HG03175 (cell line): ENCODE measurements around the gene NPY5R.

ENCODE experiments used
- ATAC-seq: cut with Tn5 transposase; IDR thresholded peaks from one replicate; pipeline ENCODE4 v1.9.1; 2021; ENCODE audit warnings: mild to moderate bottlenecking, moderate library complexity; ENCODE audit not compliant: unreplicated experiment

The NPY5R gene

DNA sequence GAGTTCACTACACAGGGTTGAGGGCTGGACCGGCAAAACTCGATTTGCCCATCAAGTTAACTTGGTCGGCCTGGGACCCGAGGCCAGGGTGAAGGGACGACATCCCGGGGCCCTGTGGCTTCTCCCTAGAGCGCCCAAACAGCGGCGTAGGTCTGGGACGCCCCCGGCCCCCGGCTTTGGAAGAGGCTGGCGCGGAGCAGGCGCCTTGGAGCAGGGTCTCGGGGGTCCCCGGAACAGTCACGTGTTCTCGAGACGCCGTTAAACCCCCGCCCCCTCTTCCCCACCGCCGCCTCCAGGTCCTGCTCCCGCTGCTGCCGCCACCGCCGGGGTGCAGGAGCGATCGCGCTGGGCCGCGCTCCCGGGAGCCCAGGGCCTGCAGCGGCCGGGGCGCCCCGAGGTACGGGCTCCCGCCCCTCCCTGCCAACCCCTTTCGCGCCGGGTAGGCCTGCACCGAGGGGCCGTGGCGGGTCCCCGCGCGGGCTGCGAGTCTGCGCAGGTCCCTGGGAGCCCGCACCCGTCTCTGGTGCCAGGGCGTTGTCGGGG is at the start of gene NPY5R:
Gene NPY5R, plus strand, starts transcription at position 289 of the 543 bp plus-strand sequence. CDS start 6,382 bp downstream, outside the sequence.
- no peak for ATAC-seq

- no peak for ATAC-seq
Observed at GRCh38 chr4:163295138-163295537, 48.6 kb upstream of the NPY5R start.

DNA sequence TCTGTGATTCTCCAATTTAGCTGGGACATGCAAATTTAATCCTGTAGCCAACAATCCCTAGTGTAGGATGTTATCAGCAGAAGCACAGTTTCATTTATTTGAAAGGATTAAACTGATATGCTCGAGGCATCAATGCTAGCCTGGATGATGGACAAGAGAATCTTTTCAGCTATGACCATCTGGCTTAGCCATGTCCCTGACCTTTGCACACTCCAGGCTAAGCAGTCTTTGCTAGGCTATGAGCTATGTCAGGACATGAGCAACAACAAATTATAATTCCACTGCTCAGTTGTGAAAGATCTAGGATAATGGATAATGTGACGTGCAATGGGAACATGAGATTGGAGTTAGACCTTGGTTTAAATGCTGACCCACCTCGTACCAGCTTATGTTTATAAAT is 43.2 kb upstream of the NPY5R start:
- ATAC-seq, result no peak

GRCh38 chr4:163303069-163303468 is 40.6 kb upstream of the NPY5R start:
- ATAC-seq, result no peak

DNA sequence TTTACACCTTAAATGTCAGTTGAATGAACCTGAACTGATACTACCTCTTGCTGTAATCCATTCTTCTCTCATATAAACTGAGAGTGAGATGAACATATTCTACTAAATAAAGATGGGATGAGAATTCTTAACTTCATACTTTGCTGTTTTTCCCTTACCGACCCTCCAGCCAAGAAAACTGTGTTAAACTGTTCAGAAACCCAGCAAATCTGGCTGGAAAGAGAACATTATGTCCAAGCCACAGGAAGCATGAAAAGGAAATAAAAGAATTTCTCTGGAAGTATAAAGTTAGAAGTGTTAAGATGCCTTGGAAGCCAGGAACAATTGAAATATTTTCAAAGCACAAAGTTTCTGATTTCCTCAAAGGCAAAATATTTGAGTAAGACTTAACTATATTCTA is 34.2 kb upstream of the NPY5R start:
- no peak for ATAC-seq

DNA sequence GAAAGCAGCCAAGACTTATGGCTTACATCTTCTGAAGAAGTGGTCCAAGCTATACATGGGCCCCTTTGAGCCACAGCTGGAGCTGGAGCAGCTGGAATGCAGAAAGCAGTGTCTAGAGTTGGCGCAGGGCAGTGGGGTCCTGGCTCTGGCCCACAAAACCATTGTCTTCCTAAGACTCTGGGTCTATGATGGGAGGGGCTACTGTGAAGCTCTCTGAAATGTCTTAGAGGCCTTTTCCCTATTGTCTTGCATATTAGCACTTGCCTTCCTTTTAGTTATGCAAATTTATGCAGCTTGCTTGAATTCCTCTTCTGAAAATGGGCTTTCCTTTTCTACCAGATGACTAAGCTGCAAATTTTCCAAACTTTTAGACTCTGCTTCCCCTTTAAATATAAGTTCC is 26.6 kb upstream of the NPY5R start:
- no peak for ATAC-seq

DNA sequence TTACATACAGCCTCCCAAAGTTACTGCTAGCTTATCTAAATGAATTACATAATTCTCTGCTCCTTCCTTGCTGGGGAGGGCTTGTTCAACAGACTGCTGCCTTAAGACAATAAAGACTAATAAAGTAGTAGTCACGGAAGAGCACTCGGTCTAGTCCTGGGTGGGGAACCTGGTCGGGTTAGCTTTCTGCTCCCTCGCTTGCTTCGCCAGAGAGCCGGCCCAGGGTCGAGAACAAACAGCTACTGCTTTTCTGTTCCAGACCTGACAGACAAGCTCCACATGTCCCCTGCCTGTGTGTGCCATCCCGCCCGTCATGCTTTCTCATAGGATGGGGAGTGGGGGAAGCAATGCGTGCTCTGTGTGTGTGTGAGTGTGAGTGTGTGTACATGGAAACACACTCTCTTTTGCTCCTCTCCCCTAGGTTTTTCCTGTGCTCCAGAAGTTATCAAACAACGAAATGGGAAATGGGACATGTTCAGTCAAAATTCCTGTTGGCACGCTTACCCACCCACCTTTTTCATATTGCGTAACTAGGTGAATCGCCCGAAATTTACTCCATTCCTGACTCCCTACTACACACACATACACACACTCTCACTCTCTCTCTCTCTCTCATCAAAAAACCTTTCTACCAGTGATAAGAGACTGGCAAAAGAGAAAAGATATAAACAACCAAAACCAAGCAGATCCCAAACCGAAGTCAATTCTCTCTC is 12.6 kb upstream of the NPY5R start:
- ATAC-seq, result no peak

- ATAC-seq, result no peak
Observed at GRCh38 chr4:163331629-163332376, 11.9 kb upstream of the NPY5R start.

DNA sequence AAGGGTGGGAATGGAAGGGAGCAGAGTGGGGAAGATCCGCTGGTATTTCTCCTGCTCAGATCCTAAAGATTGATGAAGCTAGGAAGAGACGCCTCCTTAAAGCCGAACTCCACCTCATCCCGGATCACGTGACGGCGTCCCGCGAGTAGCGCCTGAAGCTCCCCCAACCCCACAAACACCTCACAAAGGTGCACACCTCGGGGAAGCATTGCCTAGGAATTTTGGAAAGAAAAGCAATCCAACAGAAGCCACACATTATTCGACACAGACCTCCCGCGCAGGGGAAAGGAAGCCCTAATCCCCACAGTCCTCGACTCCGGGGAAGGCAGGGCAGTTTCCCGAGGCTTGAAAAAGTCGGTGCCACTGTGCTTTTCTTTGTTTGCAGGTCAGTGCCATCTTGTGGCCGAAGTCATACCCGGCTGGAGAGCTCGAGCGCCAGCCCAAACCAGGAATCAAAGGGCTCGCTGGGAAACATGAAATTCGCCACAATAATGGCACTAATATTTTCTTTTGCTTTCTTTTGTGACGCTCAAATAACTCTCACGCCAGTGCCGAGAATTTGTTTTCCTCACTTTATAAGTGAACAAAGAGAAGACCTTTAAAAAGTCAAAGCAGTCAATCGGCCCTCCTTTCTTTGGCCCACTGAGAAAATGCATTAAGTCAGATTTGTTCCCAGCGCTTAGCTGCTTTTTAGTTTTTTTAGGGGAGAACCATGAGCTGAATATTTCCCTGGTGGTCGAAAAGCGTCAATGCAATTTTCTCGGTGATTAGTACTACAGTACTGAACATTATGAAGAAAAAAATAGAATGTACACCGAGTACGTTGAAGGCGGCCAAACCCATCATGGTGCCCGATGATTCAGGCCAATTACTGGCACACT is 10.9 kb upstream of the NPY5R start, which contains the start of gene NPY1R:
Gene NPY1R, minus strand, starts transcription at position 71 of the 881 bp plus-strand sequence. CDS start 6,042 bp downstream, outside the sequence.
- peak; percentile 79 for ATAC-seq

DNA sequence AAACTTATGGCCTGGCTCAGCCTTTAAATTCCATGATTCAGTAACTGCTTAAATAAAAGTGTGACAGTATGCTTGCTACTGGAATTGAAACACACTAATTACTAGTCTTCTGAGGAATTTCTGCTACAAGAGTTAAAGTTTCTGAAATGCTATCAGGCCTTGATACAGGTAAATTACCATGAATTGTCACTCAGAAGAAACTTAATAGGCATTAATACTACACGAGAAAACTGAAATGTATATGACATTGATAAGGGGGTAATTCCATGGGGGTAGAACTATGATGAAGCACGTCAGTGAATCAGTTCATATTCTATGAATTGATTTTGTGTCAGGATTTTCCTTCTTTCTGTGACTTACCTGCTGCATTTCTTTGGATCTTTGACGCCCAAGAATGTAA is 8.3 kb upstream of the NPY5R start:
- no peak for ATAC-seq

DNA sequence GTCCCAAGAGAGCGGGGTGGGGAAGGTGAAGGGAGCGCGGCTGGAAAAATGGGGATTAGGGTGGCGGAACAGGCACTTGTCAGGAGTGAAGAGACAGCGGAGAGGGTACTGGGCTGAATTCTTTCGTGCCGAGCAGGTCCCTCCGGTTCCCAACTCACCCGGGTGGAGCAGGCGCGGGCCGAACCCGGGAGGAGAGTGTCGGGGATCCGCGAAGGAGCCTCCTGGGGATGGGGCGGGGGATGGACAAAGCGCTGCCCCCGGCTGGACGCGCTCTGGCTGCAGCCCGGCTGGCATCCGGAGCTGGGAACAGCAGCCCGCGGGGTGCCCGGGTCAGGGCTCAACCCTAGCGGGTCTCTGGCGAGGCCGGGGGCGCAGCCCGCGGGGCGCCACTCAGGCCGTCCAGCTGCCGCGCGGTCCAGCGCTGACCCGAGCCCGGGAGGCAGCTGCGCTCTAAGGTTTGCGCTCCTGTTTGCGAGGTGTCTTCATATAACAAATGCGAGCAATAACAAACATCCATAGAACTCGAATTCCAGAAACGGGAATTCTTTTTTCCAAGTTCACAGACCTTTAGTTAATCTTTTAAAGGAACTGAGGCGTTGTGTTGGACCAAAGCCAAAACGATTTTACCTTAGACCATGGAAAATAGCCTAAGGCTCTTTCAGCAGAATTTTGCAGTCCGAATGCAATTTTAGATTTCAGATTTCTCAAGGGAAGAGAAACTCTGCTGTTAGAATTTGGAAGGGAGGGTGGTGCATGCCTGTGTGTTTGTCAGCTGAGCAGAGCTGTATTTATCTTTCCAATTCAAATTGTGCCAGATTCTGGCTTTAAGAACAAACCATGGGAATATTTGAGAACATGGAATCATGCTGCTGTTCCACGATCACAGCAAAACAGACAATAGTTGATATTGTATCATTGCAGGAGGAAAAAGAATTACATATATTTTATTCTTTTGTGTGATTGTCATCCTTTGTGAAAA is 744 bp downstream of the NPY5R start:
- ATAC-seq, result no peak

GRCh38 chr4:163350672-163351071 is 7.0 kb downstream of the NPY5R start:
- no peak for ATAC-seq

- no peak for ATAC-seq
Observed at GRCh38 chr4:163353054-163353453, 9.4 kb downstream of the NPY5R start.

DNA sequence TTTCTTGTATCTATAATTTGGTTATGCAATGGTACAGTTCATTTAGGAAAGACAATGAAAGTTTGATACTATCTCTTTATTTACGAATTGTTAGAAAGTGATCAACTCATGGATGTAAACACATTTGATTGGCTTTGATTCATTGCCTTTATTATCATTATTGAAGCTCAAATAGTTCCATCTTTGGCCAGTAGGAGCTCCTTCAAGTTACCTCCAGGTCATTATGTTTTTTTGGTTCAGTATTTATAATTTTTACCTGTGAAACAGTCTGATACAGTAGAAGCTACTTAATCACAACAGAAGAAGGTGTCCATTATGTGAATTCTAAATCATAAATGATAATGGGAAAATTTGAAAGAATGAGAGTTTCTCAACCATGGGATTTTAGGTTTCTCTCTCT is 12.4 kb downstream of the NPY5R start:
- no peak for ATAC-seq

DNA sequence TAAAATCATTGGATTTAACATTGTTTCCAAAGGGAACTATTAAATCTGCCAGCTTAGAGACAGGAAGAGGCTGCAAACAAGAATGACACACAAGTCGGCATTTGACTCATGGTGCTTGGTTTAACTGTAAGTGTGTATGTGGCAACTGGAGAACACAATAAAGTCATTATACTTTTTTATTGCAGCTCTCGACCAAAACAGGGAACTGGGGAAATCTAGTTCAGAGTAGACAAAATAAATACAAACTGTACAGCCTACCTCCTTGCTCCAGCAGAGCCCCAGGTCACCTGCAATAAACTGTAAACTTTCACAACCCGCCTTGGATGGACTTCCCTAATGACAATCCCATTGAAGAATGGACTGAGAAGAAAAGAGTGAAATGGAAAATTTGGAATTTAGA is 24.0 kb downstream of the NPY5R start:
- ATAC-seq, result no peak

DNA sequence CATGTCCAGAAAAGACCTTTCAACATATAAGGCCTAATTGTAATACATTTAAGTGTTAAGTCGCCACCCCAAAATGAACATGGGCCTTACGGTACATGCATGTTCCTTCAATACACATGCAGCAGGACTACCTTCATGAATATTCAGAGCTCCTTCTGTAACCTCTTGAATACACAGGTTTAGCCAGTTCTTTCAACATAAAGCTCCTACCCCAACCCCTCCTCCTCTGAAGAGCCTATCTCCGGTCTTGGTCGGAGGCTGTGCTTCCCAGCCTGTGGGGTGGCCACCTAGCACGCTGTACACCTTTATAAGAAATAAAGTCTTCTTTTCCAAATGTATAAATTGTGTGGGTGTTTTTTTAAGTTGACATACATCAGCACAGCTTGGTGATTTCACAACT is 28.3 kb downstream of the NPY5R start:
- no peak for ATAC-seq

DNA sequence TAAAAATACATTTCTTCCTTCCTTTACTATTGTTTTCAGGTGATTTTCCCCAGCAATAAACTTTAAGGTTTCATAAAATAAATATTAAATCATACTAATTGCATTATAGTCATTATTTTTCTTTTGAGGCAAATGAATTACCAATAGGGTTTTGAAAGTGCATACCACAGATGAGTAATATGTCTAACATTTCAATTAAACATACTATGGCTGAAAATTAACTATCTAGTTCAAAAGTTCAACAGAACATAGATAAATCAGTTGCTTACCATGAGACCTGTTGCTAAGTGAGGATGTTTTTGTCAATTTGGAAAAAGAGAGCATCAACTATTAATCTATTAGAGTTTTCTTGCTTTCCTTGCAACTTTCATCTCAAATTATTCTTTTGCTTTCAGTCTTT is 35.0 kb downstream of the NPY5R start:
- ATAC-seq, result no peak

GRCh38 chr4:163380703-163381102 is 37.0 kb downstream of the NPY5R start:
- ATAC-seq, result no peak

DNA sequence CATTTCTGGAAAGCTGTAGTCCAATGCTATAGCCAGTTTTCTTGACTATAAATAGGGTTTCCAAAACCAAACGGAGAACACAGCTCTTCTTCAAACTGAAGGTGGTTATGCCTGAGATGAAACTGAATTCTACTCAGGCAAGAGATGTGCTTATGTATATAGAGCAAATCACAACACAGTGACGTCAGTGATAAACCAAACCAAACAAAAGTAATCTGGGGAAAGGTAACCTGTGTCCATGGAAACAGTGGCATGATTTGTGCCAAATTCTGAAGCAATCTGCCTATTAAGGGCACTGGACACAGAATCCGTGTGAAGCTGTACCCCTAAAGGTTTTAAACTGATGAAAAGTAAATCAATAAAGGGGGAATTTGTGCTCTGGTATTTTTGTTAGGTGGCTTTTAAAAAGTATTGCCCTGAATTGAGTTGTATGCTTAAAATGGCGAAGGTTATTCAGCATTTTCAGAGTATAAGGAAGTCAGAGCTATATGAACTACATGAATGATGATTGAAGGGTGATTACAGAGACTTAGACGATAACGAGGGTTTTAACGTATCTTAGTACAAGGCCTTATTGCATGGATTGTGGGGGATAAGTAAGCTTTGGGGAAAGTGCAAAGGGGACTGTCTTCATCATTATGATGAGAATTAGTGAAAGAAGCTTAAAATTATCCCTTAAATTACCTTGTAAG is 38.6 kb downstream of the NPY5R start:
- ATAC-seq, result no peak
